ENCODE data around the gene LTF.
"Not testable (repeated sequence)": the region's sequence is repeated elsewhere in the genome, so short reads cannot be mapped to it uniquely, and the experiment has no call there.

The LTF gene

GRCh38 chr3:46388847-46389246 is 75.9 kb downstream of the LTF start:
- not testable (repeated sequence) for DNase-seq

- no peak for DNase-seq
Measured at GRCh38 chr3:46386205-46386604, 78.5 kb downstream of the LTF start.
